HEK293 (cell line): ENCODE results near the gene ASPSCR1.
A peak's percentile ranks its signal among the peaks of the same experiment; 100 is the strongest.

ENCODE experiments used
- CTCF ChIA-PET: fragments of 350-600 bp; formaldehyde crosslinking; extraction: SDS; loops from one replicate; lab custom pipeline; 2021; ENCODE audit warnings: antibody characterized with exemption; lab: Yijun Ruan, JAX
- POLR2A ChIA-PET: fragments of 300-600 bp; formaldehyde crosslinking; extraction: SDS; loops from one replicate; lab custom pipeline; 2020; ENCODE audit warnings: antibody characterized with exemption, inconsistent platforms; lab: Yijun Ruan, JAX
- H3K27ac ChIP-seq: fragments of 200-500 bp; sonication (Bioruptor generic); 2 replicates; pipeline ENCODE4 v1.5.1; 2014; ENCODE audit warnings: low read depth, low read length, control low read depth, inconsistent platforms; ENCODE audit errors: extremely low read depth
- H3K36me3 ChIP-seq, 2 experiments: fragments of 200-500 bp in 1 of 2; sonication (Bioruptor generic) in 1 of 2; 1 replicate in 1 of 2; 2 replicates in 1 of 2; pipeline ENCODE4 v1.5.1; 2014 to 2017; ENCODE audit warnings: inconsistent platforms in 2 of 2, low read length in 2 of 2; ENCODE audit not compliant: control insufficient read depth in 2 of 2, insufficient read depth in 1 of 2
- H3K4me1 ChIP-seq: fragments of 200-500 bp; sonication (Bioruptor generic); 2 replicates; pipeline ENCODE4 v1.5.1; 2014; ENCODE audit warnings: mild to moderate bottlenecking, low read length, inconsistent platforms; ENCODE audit not compliant: control insufficient read depth, insufficient read depth
- H3K4me3 ChIP-seq: 2 replicates; pipeline ENCODE4 v1.5.1; 2011; ENCODE audit warnings: low read depth, mild to moderate bottlenecking, control low read depth, low read length, moderate library complexity
- H3K9me3 ChIP-seq: fragments of 200-500 bp; sonication (Bioruptor generic); 2 replicates; pipeline ENCODE4 v1.5.1; 2014; ENCODE audit warnings: low read depth, low read length, inconsistent platforms; ENCODE audit not compliant: control insufficient read depth, insufficient read depth
- OVOL3 ChIP-seq: fragments of 450-650 bp; formaldehyde crosslinking; IDR thresholded peaks from 2 replicates; pipeline ENCODE4 v1.5.1; 2016; ENCODE audit warnings: missing biosample characterization, missing genetic modification characterization
- SALL2 ChIP-seq: fragments of 450-650 bp; formaldehyde crosslinking; IDR thresholded peaks from 2 replicates; pipeline ENCODE4 v1.5.0; 2017; ENCODE audit warnings: missing biosample characterization, mild to moderate bottlenecking, missing genetic modification characterization, borderline replicate concordance
- ZIC2 ChIP-seq: fragments of 450-650 bp; formaldehyde crosslinking; IDR thresholded peaks from 2 replicates; pipeline ENCODE4 v1.5.1; 2016; ENCODE audit warnings: missing biosample characterization, missing genetic modification characterization
- ZNF112 ChIP-seq: fragments of 450-650 bp; formaldehyde crosslinking; IDR thresholded peaks from 2 replicates; pipeline ENCODE4 v1.5.0; 2017; ENCODE audit warnings: missing biosample characterization, missing genetic modification characterization
- ZNF19 ChIP-seq: fragments of 450-650 bp; formaldehyde crosslinking; IDR thresholded peaks from 2 replicates; pipeline ENCODE4; 2016; ENCODE audit warnings: missing biosample characterization, missing genetic modification characterization, low read depth
- ZNF2 ChIP-seq: fragments of 450-650 bp; formaldehyde crosslinking; IDR thresholded peaks from 2 replicates; pipeline ENCODE4 v1.5.1; 2016; ENCODE audit warnings: missing biosample characterization, missing genetic modification characterization
- ZNF248 ChIP-seq: fragments of 450-650 bp; formaldehyde crosslinking; IDR thresholded peaks from 2 replicates; pipeline ENCODE4 v1.5.1; 2017; ENCODE audit warnings: missing biosample characterization, missing genetic modification characterization
- ZNF354C ChIP-seq: fragments of 450-650 bp; formaldehyde crosslinking; IDR thresholded peaks from 2 replicates; pipeline ENCODE4 v1.5.1; 2016; ENCODE audit warnings: missing biosample characterization, missing genetic modification characterization, low read depth, borderline replicate concordance
- ZNF404 ChIP-seq: fragments of 450-650 bp; formaldehyde crosslinking; IDR thresholded peaks from 2 replicates; pipeline ENCODE4 v1.5.1; 2017; ENCODE audit warnings: missing biosample characterization, missing genetic modification characterization
- ZNF416 ChIP-seq: fragments of 450-650 bp; formaldehyde crosslinking; IDR thresholded peaks from 2 replicates; pipeline ENCODE4 v1.5.1; 2016; ENCODE audit warnings: missing biosample characterization, missing genetic modification characterization
- ZNF510 ChIP-seq: fragments of 450-650 bp; formaldehyde crosslinking; IDR thresholded peaks from 2 replicates; pipeline ENCODE4 v1.5.1; 2018; ENCODE audit warnings: mild to moderate bottlenecking, missing genetic modification characterization, missing biosample characterization; ENCODE audit not compliant: insufficient replicate concordance
- ZNF530 ChIP-seq: fragments of 450-650 bp; formaldehyde crosslinking; IDR thresholded peaks from 2 replicates; pipeline ENCODE4 v1.5.1; 2016; ENCODE audit warnings: low read depth, missing biosample characterization, missing genetic modification characterization
- ZNF558 ChIP-seq: fragments of 450-650 bp; formaldehyde crosslinking; IDR thresholded peaks from 2 replicates; pipeline ENCODE4 v1.5.1; 2016; ENCODE audit warnings: missing biosample characterization, missing genetic modification characterization
- ZNF629 ChIP-seq: fragments of 450-650 bp; formaldehyde crosslinking; IDR thresholded peaks from 2 replicates; pipeline ENCODE4 v1.5.1; 2017; ENCODE audit warnings: missing biosample characterization, missing genetic modification characterization
- ZNF654 ChIP-seq: fragments of 450-650 bp; formaldehyde crosslinking; IDR thresholded peaks from 2 replicates; pipeline ENCODE4 v1.5.1; 2016; ENCODE audit warnings: low read depth, missing biosample characterization, missing genetic modification characterization
- ZNF785 ChIP-seq: fragments of 450-650 bp; formaldehyde crosslinking; IDR thresholded peaks from 2 replicates; pipeline ENCODE4 v1.5.1; 2016; ENCODE audit warnings: missing biosample characterization, missing genetic modification characterization
- ZNF792 ChIP-seq: fragments of 450-650 bp; formaldehyde crosslinking; IDR thresholded peaks from 2 replicates; pipeline ENCODE4 v1.5.1; 2016; ENCODE audit warnings: missing biosample characterization, missing genetic modification characterization
- TF ChIP-seq, protein P1 (sequence below): fragments of 450-650 bp; formaldehyde crosslinking; IDR thresholded peaks from 2 replicates; pipeline ENCODE4 v1.5.1; 2016; ENCODE audit warnings: missing biosample characterization, missing genetic modification characterization
- TF ChIP-seq, protein P2 (sequence below): fragments of 450-650 bp; formaldehyde crosslinking; IDR thresholded peaks from 2 replicates; pipeline ENCODE4 v1.5.1; 2016; ENCODE audit warnings: missing biosample characterization, missing genetic modification characterization
- TF ChIP-seq, protein P3 (sequence below): fragments of 450-650 bp; formaldehyde crosslinking; IDR thresholded peaks from 2 replicates; pipeline ENCODE4 v1.5.1; 2017; ENCODE audit warnings: missing biosample characterization, missing genetic modification characterization
- TF ChIP-seq, protein P4 (sequence below): sonication (generic); formaldehyde crosslinking; IDR thresholded peaks from 2 replicates; pipeline ENCODE4 v1.8.1; 2022; ENCODE audit warnings: mild to moderate bottlenecking, moderate library complexity, missing genetic modification reagents

The ASPSCR1 gene

DNA sequence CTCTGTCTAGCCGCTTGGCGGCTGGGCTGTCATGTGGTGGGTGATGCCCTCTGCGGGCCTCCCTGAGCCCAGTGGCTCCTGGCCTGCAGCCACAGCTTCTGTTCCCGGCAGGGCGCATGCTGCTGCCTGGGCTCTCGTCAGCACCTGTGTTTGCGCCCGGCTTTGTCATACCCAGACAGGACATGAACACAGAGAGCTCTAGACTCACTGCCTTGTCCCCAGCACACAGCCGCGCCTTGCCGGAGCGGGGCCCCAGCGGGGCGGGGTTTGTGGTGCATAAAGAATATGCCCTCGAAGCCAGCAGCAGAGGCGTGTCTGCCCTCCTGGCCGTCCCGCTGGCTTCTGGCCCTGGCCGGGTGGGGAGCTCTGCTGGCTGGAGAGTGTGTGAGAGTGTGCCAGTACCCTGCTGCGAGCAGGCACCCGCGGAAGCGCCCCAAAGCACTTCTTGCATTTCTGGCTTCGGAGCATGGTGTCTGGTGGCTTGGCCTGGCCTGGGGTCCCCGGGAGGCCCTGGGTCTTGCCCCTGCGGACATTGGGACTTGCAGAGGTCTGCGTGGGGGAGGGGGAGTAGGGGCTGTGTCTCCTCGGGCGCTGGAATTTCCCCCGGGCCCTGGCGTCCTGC, 14.4 kb downstream of the ASPSCR1 start (continued):
- TF ChIP-seq ZNF785 (tag by site-specific recombination), result no peak

DNA sequence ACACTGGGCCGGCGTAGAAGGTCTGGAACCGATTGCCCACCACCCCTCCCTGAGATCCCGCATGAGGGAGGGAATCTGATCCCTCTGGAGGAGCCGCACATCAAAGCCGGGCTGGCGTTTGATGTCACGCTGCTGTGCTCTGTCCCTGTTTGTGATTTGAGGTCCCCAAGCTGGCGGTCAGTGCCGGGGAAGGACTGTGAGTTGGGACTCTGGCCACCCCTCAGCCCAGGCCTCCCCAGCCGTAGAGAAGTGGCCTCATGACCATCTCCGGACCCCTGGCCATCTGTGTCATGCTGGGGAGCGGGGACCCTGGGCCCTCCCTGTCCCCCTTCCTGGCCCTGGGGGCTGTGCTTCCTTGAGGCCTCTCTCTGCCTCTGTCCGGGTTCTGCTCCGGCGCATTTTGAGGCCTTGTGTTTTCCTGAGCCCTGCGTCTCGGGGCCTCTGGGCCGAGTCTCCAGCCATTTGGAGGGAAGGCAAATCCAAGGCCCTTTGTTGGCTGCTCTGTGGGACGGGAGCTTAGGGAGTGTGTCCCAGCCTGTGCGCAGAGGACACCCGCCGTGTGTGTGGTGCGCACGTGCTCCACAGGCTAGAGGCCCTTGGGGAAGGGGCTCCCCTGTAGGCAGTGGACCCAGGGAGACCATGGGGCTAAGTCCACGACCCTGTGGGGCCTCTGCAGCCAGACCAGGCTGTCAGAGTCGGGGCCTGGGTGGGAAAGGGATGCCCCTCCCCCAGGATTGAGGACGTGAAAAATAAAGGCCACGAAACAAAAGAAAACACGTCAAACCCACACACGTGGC, 15.1 kb downstream of the ASPSCR1 start:
- H3K4me3 ChIP-seq, result no peak overlapping the region
- TF ChIP-seq ZNF2 (tag by site-specific recombination) (no peak), ZIC2 (tag by site-specific recombination) (peak; percentile 42)
- CTCF ChIA-PET, result interaction anchor here (0.6 to 1.9 kb wide), 4 partner anchors 27 to 480 kb away, joined by 3 to 12 read pairs (median 8); no protein-coding TSS in a partner anchor
- peaks cover 0 to 18% of the 10 kb centered on the region in 2 experiments; a peak in 2 of 3 replicates for H3K36me3 ChIP-seq
- peaks cover 7% of the 10 kb centered on the region for H3K4me1 ChIP-seq
- no peaks in the 10 kb centered on the region for H3K9me3 ChIP-seq
- H3K27ac ChIP-seq, result no peak overlapping the region
- POLR2A ChIA-PET, result interaction anchor here (0.7 to 1.4 kb wide), 5 partner anchors 11 to 65 kb away, joined by 3 to 4 read pairs (median 3); partner anchors contain the start of genes CENPX, LRRC45 and MAFG

DNA sequence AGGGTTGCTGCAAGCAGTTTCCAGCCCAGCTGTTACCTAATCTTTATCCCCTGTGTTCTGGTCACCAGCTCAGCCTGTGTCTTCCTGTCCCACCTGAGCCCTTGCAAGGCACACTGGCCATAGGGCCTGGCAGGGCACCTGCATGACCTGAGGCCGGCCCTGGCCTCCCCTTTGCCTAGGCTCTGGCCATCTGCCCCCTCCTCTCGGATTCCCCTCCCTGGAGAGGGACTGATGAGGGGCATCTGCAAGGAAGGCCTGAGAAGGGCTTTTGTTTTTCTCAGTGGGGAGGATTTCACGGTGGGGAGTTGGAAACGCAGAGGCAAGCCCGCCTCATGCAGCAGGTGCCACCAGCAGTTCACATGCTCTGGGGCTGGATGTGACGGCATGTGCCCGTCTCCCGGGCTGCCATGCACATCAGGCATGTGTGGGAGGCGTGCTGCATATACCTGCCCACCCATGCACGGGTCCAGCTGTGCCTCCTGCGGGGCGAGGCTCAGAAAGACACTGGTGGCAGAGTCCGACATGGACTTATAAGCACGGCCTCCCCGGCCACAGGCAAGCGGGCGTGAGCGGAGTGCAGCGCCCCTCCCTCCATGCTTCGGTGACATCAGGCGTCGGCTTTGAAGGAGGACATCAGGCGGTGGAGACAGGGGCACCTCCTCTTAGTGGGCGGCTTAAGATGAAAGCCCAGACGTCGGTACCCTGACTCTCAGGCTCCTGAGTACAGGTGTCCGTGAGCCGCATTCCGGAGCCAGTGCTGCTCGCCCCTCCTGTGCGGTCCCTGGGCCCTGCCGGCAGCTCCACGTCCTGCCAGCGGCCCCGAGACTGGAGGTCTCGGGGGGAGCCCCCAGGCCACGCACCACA, 16.5 kb downstream of the ASPSCR1 start:
- no peaks in the 10 kb centered on the region for H3K9me3 ChIP-seq
- H3K36me3 ChIP-seq, result peaks cover 0 to 18% of the 10 kb centered on the region in 2 experiments; a peak in 1 of 3 replicates
- no peak overlapping the region for H3K4me3 ChIP-seq
- ChIA-PET POLR2A (interaction anchor here (0.6 kb wide), 1 partner anchor 140 kb away, joined by 3 read pairs; no protein-coding TSS in a partner anchor), CTCF (interaction anchor here (1.4 kb wide), 1 partner anchor 26 kb away, joined by 4 read pairs; no protein-coding TSS in a partner anchor)
- no peak overlapping the region for H3K27ac ChIP-seq
- peaks cover 7% of the 10 kb centered on the region for H3K4me1 ChIP-seq
- no peak for TF ChIP-seq ZNF510
- TF ChIP-seq ZNF354C (tag by site-specific recombination), result no peak
- TF ChIP-seq, protein P1, sequence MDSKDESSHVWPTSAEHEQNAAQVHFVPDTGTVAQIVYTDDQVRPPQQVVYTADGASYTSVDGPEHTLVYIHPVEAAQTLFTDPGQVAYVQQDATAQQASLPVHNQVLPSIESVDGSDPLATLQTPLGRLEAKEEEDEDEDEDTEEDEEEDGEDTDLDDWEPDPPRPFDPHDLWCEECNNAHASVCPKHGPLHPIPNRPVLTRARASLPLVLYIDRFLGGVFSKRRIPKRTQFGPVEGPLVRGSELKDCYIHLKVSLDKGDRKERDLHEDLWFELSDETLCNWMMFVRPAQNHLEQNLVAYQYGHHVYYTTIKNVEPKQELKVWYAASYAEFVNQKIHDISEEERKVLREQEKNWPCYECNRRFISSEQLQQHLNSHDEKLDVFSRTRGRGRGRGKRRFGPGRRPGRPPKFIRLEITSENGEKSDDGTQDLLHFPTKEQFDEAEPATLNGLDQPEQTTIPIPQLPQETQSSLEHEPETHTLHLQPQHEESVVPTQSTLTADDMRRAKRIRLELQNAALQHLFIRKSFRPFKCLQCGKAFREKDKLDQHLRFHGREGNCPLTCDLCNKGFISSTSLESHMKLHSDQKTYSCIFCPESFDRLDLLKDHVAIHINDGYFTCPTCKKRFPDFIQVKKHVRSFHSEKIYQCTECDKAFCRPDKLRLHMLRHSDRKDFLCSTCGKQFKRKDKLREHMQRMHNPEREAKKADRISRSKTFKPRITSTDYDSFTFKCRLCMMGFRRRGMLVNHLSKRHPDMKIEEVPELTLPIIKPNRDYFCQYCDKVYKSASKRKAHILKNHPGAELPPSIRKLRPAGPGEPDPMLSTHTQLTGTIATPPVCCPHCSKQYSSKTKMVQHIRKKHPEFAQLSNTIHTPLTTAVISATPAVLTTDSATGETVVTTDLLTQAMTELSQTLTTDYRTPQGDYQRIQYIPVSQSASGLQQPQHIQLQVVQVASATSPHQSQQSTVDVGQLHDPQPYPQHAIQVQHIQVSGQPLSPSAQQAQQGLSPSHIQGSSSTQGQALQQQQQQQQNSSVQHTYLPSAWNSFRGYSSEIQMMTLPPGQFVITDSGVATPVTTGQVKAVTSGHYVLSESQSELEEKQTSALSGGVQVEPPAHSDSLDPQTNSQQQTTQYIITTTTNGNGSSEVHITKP (tag by site-specific recombination), result no peak
- no peak for TF ChIP-seq ZNF629 (tag by site-specific recombination)
- no peak for TF ChIP-seq ZNF558
- TF ChIP-seq ZNF654 (tag by site-specific recombination), result no peak
- no peak for TF ChIP-seq ZNF404 (tag by site-specific recombination)
- no peak for TF ChIP-seq ZNF248 (tag by site-specific recombination)
- TF ChIP-seq, protein P2, sequence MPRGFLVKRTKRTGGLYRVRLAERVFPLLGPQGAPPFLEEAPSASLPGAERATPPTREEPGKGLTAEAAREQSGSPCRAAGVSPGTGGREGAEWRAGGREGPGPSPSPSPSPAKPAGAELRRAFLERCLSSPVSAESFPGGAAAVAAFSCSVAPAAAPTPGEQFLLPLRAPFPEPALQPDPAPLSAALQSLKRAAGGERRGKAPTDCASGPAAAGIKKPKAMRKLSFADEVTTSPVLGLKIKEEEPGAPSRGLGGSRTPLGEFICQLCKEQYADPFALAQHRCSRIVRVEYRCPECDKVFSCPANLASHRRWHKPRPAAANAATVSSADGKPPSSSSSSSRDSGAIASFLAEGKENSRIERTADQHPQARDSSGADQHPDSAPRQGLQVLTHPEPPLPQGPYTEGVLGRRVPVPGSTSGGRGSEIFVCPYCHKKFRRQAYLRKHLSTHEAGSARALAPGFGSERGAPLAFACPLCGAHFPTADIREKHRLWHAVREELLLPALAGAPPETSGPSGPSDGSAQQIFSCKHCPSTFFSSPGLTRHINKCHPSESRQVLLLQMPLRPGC (tag by site-specific recombination), result no peak
- TF ChIP-seq ZNF792 (tag by site-specific recombination), result no peak
- TF ChIP-seq ZNF19 (tag by site-specific recombination), result no peak
- TF ChIP-seq, protein P3, sequence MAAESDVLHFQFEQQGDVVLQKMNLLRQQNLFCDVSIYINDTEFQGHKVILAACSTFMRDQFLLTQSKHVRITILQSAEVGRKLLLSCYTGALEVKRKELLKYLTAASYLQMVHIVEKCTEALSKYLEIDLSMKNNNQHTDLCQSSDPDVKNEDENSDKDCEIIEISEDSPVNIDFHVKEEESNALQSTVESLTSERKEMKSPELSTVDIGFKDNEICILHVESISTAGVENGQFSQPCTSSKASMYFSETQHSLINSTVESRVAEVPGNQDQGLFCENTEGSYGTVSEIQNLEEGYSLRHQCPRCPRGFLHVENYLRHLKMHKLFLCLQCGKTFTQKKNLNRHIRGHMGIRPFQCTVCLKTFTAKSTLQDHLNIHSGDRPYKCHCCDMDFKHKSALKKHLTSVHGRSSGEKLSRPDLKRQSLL, result peak; percentile 46
- no peak for TF ChIP-seq ZNF416 (tag by site-specific recombination)
- TF ChIP-seq ZNF112 (tag by site-specific recombination), result no peak
- no peak for TF ChIP-seq OVOL3 (tag by site-specific recombination)
- TF ChIP-seq, protein P4, sequence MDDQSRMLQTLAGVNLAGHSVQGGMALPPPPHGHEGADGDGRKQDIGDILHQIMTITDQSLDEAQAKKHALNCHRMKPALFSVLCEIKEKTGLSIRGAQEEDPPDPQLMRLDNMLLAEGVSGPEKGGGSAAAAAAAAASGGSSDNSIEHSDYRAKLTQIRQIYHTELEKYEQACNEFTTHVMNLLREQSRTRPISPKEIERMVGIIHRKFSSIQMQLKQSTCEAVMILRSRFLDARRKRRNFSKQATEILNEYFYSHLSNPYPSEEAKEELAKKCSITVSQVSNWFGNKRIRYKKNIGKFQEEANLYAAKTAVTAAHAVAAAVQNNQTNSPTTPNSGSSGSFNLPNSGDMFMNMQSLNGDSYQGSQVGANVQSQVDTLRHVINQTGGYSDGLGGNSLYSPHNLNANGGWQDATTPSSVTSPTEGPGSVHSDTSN (CRISPR knock-in tag), result no peak
- TF ChIP-seq ZNF530 (tag by site-specific recombination), result no peak
- no peak for TF ChIP-seq SALL2 (tag by site-specific recombination)
